GM23338 (cell line): Measurements from ENCODE around the gene DPYD. TPM values are rescaled to one million over a fixed set of nuclear protein-coding genes. Genes with fewer than 3 reads are reported as not detected.

Experiments
- ATAC-seq: fragments of 200-7000 bp; cut with Tn5 transposase; 3 replicates; pipeline ENCODE4 v1.9.1; 2020
- DNase-seq: peaks from one replicate; pipeline ENCODE4 v3.0.0-alpha.2; 2015; ENCODE audit warnings: low spot score
- H2AFZ ChIP-seq: fragments of 200-600 bp; sonication (generic); 2 replicates; pipeline ENCODE4 v1.8.0; 2016; ENCODE audit warnings: antibody characterized with exemption, mild to moderate bottlenecking, moderate library complexity
- H3F3A ChIP-seq: fragments of 200-600 bp; sonication (generic); replicated peaks from 2 replicates; pipeline ENCODE4 v1.8.0; 2017; ENCODE audit warnings: antibody characterized with exemption, mixed run types, low read depth
- H3K27ac ChIP-seq: fragments of 200-600 bp; sonication (generic); 2 replicates; pipeline ENCODE4 v1.6.1; 2016; ENCODE audit warnings: low read depth
- H3K27me3 ChIP-seq: fragments of 200-600 bp; sonication (generic); 2 replicates; pipeline ENCODE4 v1.8.0; 2016; ENCODE audit warnings: mild to moderate bottlenecking, mixed run types, moderate library complexity; ENCODE audit not compliant: insufficient read depth
- H3K36me3 ChIP-seq: fragments of 200-600 bp; sonication (generic); 2 replicates; pipeline ENCODE4 v1.8.0; 2016; ENCODE audit warnings: mild to moderate bottlenecking; ENCODE audit not compliant: insufficient read depth
- H3K4me1 ChIP-seq: fragments of 200-600 bp; sonication (generic); 2 replicates; pipeline ENCODE4 v1.8.0; 2016; ENCODE audit warnings: mild to moderate bottlenecking, moderate library complexity; ENCODE audit not compliant: insufficient read depth
- H3K4me2 ChIP-seq: fragments of 200-600 bp; sonication (generic); 2 replicates; pipeline ENCODE4 v1.7.1; 2017; ENCODE audit warnings: mixed run types
- H3K4me3 ChIP-seq: fragments of 200-600 bp; sonication (generic); 2 replicates; pipeline ENCODE4 v1.6.1; 2016; ENCODE audit warnings: mixed run types
- H3K79me2 ChIP-seq: fragments of 200-600 bp; sonication (generic); replicated peaks from 2 replicates; pipeline ENCODE4 v1.8.0; 2017; ENCODE audit warnings: mild to moderate bottlenecking; ENCODE audit not compliant: insufficient read depth
- H3K9me2 ChIP-seq: fragments of 200-600 bp; sonication (generic); 2 replicates; pipeline ENCODE4 v1.8.0; 2017; ENCODE audit not compliant: insufficient read depth
- H4K20me1 ChIP-seq: fragments of 200-600 bp; sonication (generic); replicated peaks from 2 replicates; pipeline ENCODE4 v1.8.0; 2017; ENCODE audit warnings: mild to moderate bottlenecking; ENCODE audit not compliant: insufficient read depth
- H3K27ac Mint-ChIP-seq: 2 replicates; pipeline ENCODE4 v1.8.0; 2020; ENCODE audit warnings: inconsistent platforms, mild to moderate bottlenecking, moderate library complexity, mixed read lengths
- H3K27me3 Mint-ChIP-seq: 3 replicates; pipeline ENCODE4 v1.8.0; 2022; ENCODE audit warnings: low read depth, mild to moderate bottlenecking, moderate library complexity, mixed read lengths, inconsistent platforms; ENCODE audit not compliant: insufficient read depth, poor library complexity
- H3K36me3 Mint-ChIP-seq: 3 replicates; pipeline ENCODE4 v1.8.0; 2021; ENCODE audit warnings: low read depth, mild to moderate bottlenecking, inconsistent platforms, moderate library complexity, mixed read lengths
- H3K4me1 Mint-ChIP-seq: 3 replicates; pipeline ENCODE4 v1.8.0; 2020; ENCODE audit warnings: mild to moderate bottlenecking, inconsistent platforms, mixed read lengths
- H3K4me3 Mint-ChIP-seq: 3 replicates; pipeline ENCODE4 v1.8.0; 2021; ENCODE audit warnings: moderate library complexity, mild to moderate bottlenecking, inconsistent platforms, mixed read lengths
- H3K9me3 Mint-ChIP-seq: 3 replicates; pipeline ENCODE4 v1.8.0; 2020; ENCODE audit warnings: moderate library complexity, mild to moderate bottlenecking, inconsistent platforms, mixed read lengths
- CREB1 ChIP-seq: fragments of 250-450 bp; sonication (Bioruptor Pico); IDR thresholded peaks from 2 replicates; pipeline ENCODE4 v1.5.0; 2020; ENCODE audit warnings: low read depth, mild to moderate bottlenecking, moderate library complexity
- EZH2 ChIP-seq: fragments of 200-600 bp; sonication (generic); IDR thresholded peaks from one replicate; pipeline ENCODE4 v1.8.0; 2017; ENCODE audit warnings: antibody characterized with exemption, mild to moderate bottlenecking, low read depth; ENCODE audit not compliant: unreplicated experiment
- EZH2phosphoT487 ChIP-seq: fragments of 200-600 bp; sonication (generic); IDR thresholded peaks from one replicate; pipeline ENCODE4 v1.8.1; 2018; ENCODE audit warnings: antibody characterized with exemption; ENCODE audit not compliant: unreplicated experiment
- NANOG ChIP-seq: IDR thresholded peaks from 2 replicates; pipeline ENCODE4 v1.6.1; 2016; ENCODE audit warnings: antibody characterized with exemption, borderline replicate concordance
- POLR2AphosphoS5 ChIP-seq: IDR thresholded peaks from 2 replicates; pipeline ENCODE4 v1.6.1; 2016; ENCODE audit warnings: antibody characterized with exemption, low read depth
- STAT1 ChIP-seq: IDR thresholded peaks from one replicate; pipeline ENCODE4 v1.6.1; 2016; ENCODE audit warnings: antibody characterized with exemption; ENCODE audit not compliant: unreplicated experiment
- ZNF114 ChIP-seq: fragments of 250-450 bp; sonication (Bioruptor Pico); IDR thresholded peaks from 2 replicates; pipeline ENCODE4 v1.5.0; 2020; ENCODE audit warnings: mild to moderate bottlenecking, moderate library complexity
- ZNF331 ChIP-seq: fragments of 250-450 bp; sonication (Bioruptor Pico); IDR thresholded peaks from 2 replicates; pipeline ENCODE4 v1.5.0; 2020; ENCODE audit warnings: low read depth, mild to moderate bottlenecking, moderate library complexity
- ZNF462 ChIP-seq: fragments of 250-450 bp; sonication (Bioruptor Pico); IDR thresholded peaks from 2 replicates; pipeline ENCODE4 v1.5.0; 2020; ENCODE audit warnings: mild to moderate bottlenecking, moderate library complexity
- polyA plus RNA-seq: library from polyadenylated mRNA; unstranded; fragments of >200 nt; fragmentation: Nextera tagmentation; extraction: Ambion mirVana; gene quantifications from 2 replicates; pipeline ENCODE4 v1.2.1, GENCODE V29; 2016
- total RNA-seq: library from RNA; depleted of rRNA; stranded (reverse); fragments of >200 nt; shearing (Covaris generic); gene quantifications from 2 replicates; pipeline ENCODE4 v1.2.3, GENCODE V29; 2014

The DPYD gene
- total and polyA plus RNA-seq, 2 experiments from 2014 or later = 0.50 to 1.6 TPM

GRCh38 chr1:97457446-97458089, 463.3 kb downstream of the DPYD start:
- H3K27ac ChIP-seq = no peak overlapping the region
- Mint-ChIP-seq H3K27me3 (no peaks in the 10 kb centered on the region), H3K36me3 (no peaks in the 10 kb centered on the region), H3K4me1 (peaks cover 2% of the 10 kb centered on the region; the same call in 1 of the 3 replicates), H3K4me3 (no peak overlapping the region), H3K9me3 (no peaks in the 10 kb centered on the region), H3K27ac (no peak overlapping the region)
- ATAC-seq = no peak
- no peaks in the 10 kb centered on the region for H3K4me1 ChIP-seq
- H3K79me2 ChIP-seq = no peaks in the 10 kb centered on the region
- no peaks in the 10 kb centered on the region for H4K20me1 ChIP-seq
- no peaks in the 10 kb centered on the region for H3F3A ChIP-seq
- no peaks in the 10 kb centered on the region for H3K9me2 ChIP-seq
- no peak overlapping the region for H3K4me3 ChIP-seq
- TF ChIP-seq POLR2AphosphoS5 = no peak
- TF ChIP-seq ZNF331 (CRISPR knock-in tag) = no peak
- no peak for TF ChIP-seq STAT1
- no peak for TF ChIP-seq CREB1 (CRISPR knock-in tag)
- no peak for TF ChIP-seq EZH2
- no peak for TF ChIP-seq EZH2phosphoT487
- TF ChIP-seq ZNF114 (CRISPR knock-in tag) = no peak
- TF ChIP-seq NANOG = no peak
- TF ChIP-seq ZNF462 (CRISPR knock-in tag) = no peak
- H2AFZ ChIP-seq = no peak overlapping the region
- DNase-seq = no peak
- H3K36me3 ChIP-seq = no peaks in the 10 kb centered on the region
- H3K4me2 ChIP-seq = no peak overlapping the region
- H3K27me3 ChIP-seq = no peaks in the 10 kb centered on the region
